ENCODE results near the gene CTDSP1. TPM values are rescaled to one million over a fixed set of nuclear protein-coding genes. Genes with fewer than 3 reads are reported as not detected.
A peak's percentile ranks its signal among the peaks of the same experiment; 100 is the strongest.

Gene CTDSP1
- polyA plus RNA-seq, 4 donors, result 94.3 to 181 (median 127) TPM

- H3K4me3 ChIP-seq (ENCODE audit: low read depth in 1 of 3, low read length in 3 of 3), result no peak overlapping the region
- no peaks in the 10 kb centered on the region for H3K27me3 ChIP-seq (ENCODE audit: control insufficient read depth in 3 of 3, insufficient read depth in 3 of 3, low read length in 3 of 3)
- no peak overlapping the region for H3K27ac ChIP-seq (ENCODE audit: low read depth in 1 of 3, low read length in 2 of 3)
- H3K9me3 ChIP-seq (ENCODE audit: control insufficient read depth in 2 of 2, insufficient read depth in 1 of 2, low read depth in 1 of 2, low read length in 1 of 2), result peaks cover 2 to 9% of the 10 kb centered on the region in 2 donors
- WGBS, 3 donors, result 79 to 84% (median 81%) methylated on average over 6 of the region's 6 CpGs
- FAIRE-seq (no peak), DNase-seq (no peak)
- H3K36me3 ChIP-seq (ENCODE audit: control insufficient read depth in 3 of 3, insufficient read depth in 2 of 3, low read depth in 1 of 3, low read length in 3 of 3), result no peaks in the 10 kb centered on the region
- H3K4me1 ChIP-seq (ENCODE audit: control insufficient read depth in 3 of 3, insufficient read depth in 2 of 3, low read depth in 1 of 3, low read length in 2 of 3), result peaks cover 0 to 13% (median 0%) of the 10 kb centered on the region in 3 donors
Measured at GRCh38 chr2:218364196-218364595, 35.5 kb upstream of the CTDSP1 start.

GRCh38 chr2:218366621-218367414, 32.9 kb upstream of the CTDSP1 start:
- no peaks in the 10 kb centered on the region for H3K36me3 ChIP-seq (ENCODE audit: control insufficient read depth in 3 of 3, insufficient read depth in 2 of 3, low read depth in 1 of 3, low read length in 3 of 3)
- DNase-seq (no peak), FAIRE-seq (no peak)
- H3K27ac ChIP-seq (ENCODE audit: low read depth in 1 of 3, low read length in 2 of 3), result peak overlapping the region; percentile 86 to 96 (median 95)
- H3K4me1 ChIP-seq (ENCODE audit: control insufficient read depth in 3 of 3, insufficient read depth in 2 of 3, low read depth in 1 of 3, low read length in 2 of 3), result peaks cover 0 to 13% (median 0%) of the 10 kb centered on the region in 3 donors
- WGBS, 3 donors, result 87 to 93% (median 92%) methylated on average over 9 of the region's 9 CpGs
- H3K4me3 ChIP-seq (ENCODE audit: low read depth in 1 of 3, low read length in 3 of 3), result peak overlapping the region in 2 of 3 donors; percentile 67 to 79
- H3K27me3 ChIP-seq (ENCODE audit: control insufficient read depth in 3 of 3, insufficient read depth in 3 of 3, low read length in 3 of 3), result no peaks in the 10 kb centered on the region
- peaks cover 2 to 9% of the 10 kb centered on the region in 2 donors for H3K9me3 ChIP-seq (ENCODE audit: control insufficient read depth in 2 of 2, insufficient read depth in 1 of 2, low read depth in 1 of 2, low read length in 1 of 2)

GRCh38 chr2:218367415-218368149, 32.1 kb upstream of the CTDSP1 start:
- Histone ChIP-seq H3K27ac (ENCODE audit: low read depth in 1 of 3, low read length in 2 of 3) (peak overlapping the region; percentile 86 to 96 (median 95)), H3K4me1 (ENCODE audit: control insufficient read depth in 3 of 3, insufficient read depth in 2 of 3, low read depth in 1 of 3, low read length in 2 of 3) (peaks cover 0 to 13% (median 0%) of the 10 kb centered on the region in 3 donors), H3K27me3 (ENCODE audit: control insufficient read depth in 3 of 3, insufficient read depth in 3 of 3, low read length in 3 of 3) (no peaks in the 10 kb centered on the region), H3K4me3 (ENCODE audit: low read depth in 1 of 3, low read length in 3 of 3) (peak overlapping the region; percentile 47 to 79 (median 67)), H3K36me3 (ENCODE audit: control insufficient read depth in 3 of 3, insufficient read depth in 2 of 3, low read depth in 1 of 3, low read length in 3 of 3) (no peaks in the 10 kb centered on the region), H3K9me3 (ENCODE audit: control insufficient read depth in 2 of 2, insufficient read depth in 1 of 2, low read depth in 1 of 2, low read length in 1 of 2) (peaks cover 2 to 9% of the 10 kb centered on the region in 2 donors)
- FAIRE-seq, result no peak
- WGBS, 3 donors, result 3 to 4% (median 3%) methylated on average over 56 to 60 of the region's 60 CpGs
- DNase-seq, result peak; percentile 85 to 95

GRCh38 chr2:218368150-218368528, 31.5 kb upstream of the CTDSP1 start:
- no peaks in the 10 kb centered on the region for H3K27me3 ChIP-seq (ENCODE audit: control insufficient read depth in 3 of 3, insufficient read depth in 3 of 3, low read length in 3 of 3)
- 48 to 56% (median 55%) methylated on average over 21 of the region's 21 CpGs for WGBS, 3 donors
- H3K4me3 ChIP-seq (ENCODE audit: low read depth in 1 of 3, low read length in 3 of 3), result peak overlapping the region; percentile 47 to 79 (median 67)
- H3K36me3 ChIP-seq (ENCODE audit: control insufficient read depth in 3 of 3, insufficient read depth in 2 of 3, low read depth in 1 of 3, low read length in 3 of 3), result no peaks in the 10 kb centered on the region
- peaks cover 2 to 9% of the 10 kb centered on the region in 2 donors for H3K9me3 ChIP-seq (ENCODE audit: control insufficient read depth in 2 of 2, insufficient read depth in 1 of 2, low read depth in 1 of 2, low read length in 1 of 2)
- peaks cover 0 to 13% (median 0%) of the 10 kb centered on the region in 3 donors for H3K4me1 ChIP-seq (ENCODE audit: control insufficient read depth in 3 of 3, insufficient read depth in 2 of 3, low read depth in 1 of 3, low read length in 2 of 3)
- peak overlapping the region; percentile 86 to 96 (median 95) for H3K27ac ChIP-seq (ENCODE audit: low read depth in 1 of 3, low read length in 2 of 3)
- DNase-seq, result no peak
- no peak for FAIRE-seq

- no peak for FAIRE-seq
- Histone ChIP-seq H3K9me3 (ENCODE audit: control insufficient read depth in 2 of 2, insufficient read depth in 1 of 2, low read depth in 1 of 2, low read length in 1 of 2) (peaks cover 2 to 9% of the 10 kb centered on the region in 2 donors), H3K36me3 (ENCODE audit: control insufficient read depth in 3 of 3, insufficient read depth in 2 of 3, low read depth in 1 of 3, low read length in 3 of 3) (no peaks in the 10 kb centered on the region), H3K27ac (ENCODE audit: low read depth in 1 of 3, low read length in 2 of 3) (peak overlapping the region in 1 of 3 donors; percentile 68), H3K4me3 (ENCODE audit: low read depth in 1 of 3, low read length in 3 of 3) (peak overlapping the region in 1 of 3 donors; percentile 4), H3K27me3 (ENCODE audit: control insufficient read depth in 3 of 3, insufficient read depth in 3 of 3, low read length in 3 of 3) (no peaks in the 10 kb centered on the region), H3K4me1 (ENCODE audit: control insufficient read depth in 3 of 3, insufficient read depth in 2 of 3, low read depth in 1 of 3, low read length in 2 of 3) (peaks cover 0 to 13% (median 0%) of the 10 kb centered on the region in 3 donors)
- no peak for DNase-seq
- WGBS, 3 donors, result 47 to 62% (median 51%) methylated on average over 27 of the region's 27 CpGs
Measured at GRCh38 chr2:218368621-218369153, 31.0 kb upstream of the CTDSP1 start.

- Histone ChIP-seq H3K4me3 (ENCODE audit: low read depth in 1 of 3, low read length in 3 of 3) (no peak overlapping the region), H3K27me3 (ENCODE audit: control insufficient read depth in 3 of 3, insufficient read depth in 3 of 3, low read length in 3 of 3) (no peaks in the 10 kb centered on the region), H3K9me3 (ENCODE audit: control insufficient read depth in 2 of 2, insufficient read depth in 1 of 2, low read depth in 1 of 2, low read length in 1 of 2) (peaks cover 2 to 9% of the 10 kb centered on the region in 2 donors), H3K27ac (ENCODE audit: low read depth in 1 of 3, low read length in 2 of 3) (peak overlapping the region in 1 of 3 donors; percentile 45), H3K4me1 (ENCODE audit: control insufficient read depth in 3 of 3, insufficient read depth in 2 of 3, low read depth in 1 of 3, low read length in 2 of 3) (peaks cover 0 to 13% (median 0%) of the 10 kb centered on the region in 3 donors), H3K36me3 (ENCODE audit: control insufficient read depth in 3 of 3, insufficient read depth in 2 of 3, low read depth in 1 of 3, low read length in 3 of 3) (no peaks in the 10 kb centered on the region)
- FAIRE-seq, result no peak
- WGBS, 3 donors, result 37 to 41% (median 41%) methylated on average over 2 of the region's 2 CpGs
- no peak for DNase-seq
Measured at GRCh38 chr2:218369330-218369729, 30.3 kb upstream of the CTDSP1 start.

GRCh38 chr2:218370410-218371063, 29.1 kb upstream of the CTDSP1 start:
- Histone ChIP-seq H3K27ac (ENCODE audit: low read depth in 1 of 3, low read length in 2 of 3) (peak overlapping the region in 1 of 3 donors; percentile 87), H3K4me1 (ENCODE audit: control insufficient read depth in 3 of 3, insufficient read depth in 2 of 3, low read depth in 1 of 3, low read length in 2 of 3) (peaks cover 0 to 13% (median 0%) of the 10 kb centered on the region in 3 donors), H3K4me3 (ENCODE audit: low read depth in 1 of 3, low read length in 3 of 3) (no peak overlapping the region), H3K9me3 (ENCODE audit: control insufficient read depth in 2 of 2, insufficient read depth in 1 of 2, low read depth in 1 of 2, low read length in 1 of 2) (peaks cover 2 to 9% of the 10 kb centered on the region in 2 donors), H3K36me3 (ENCODE audit: control insufficient read depth in 3 of 3, insufficient read depth in 2 of 3, low read depth in 1 of 3, low read length in 3 of 3) (no peaks in the 10 kb centered on the region), H3K27me3 (ENCODE audit: control insufficient read depth in 3 of 3, insufficient read depth in 3 of 3, low read length in 3 of 3) (no peaks in the 10 kb centered on the region)
- DNase-seq (no peak), FAIRE-seq (no peak)
- WGBS, 3 donors, result 73 to 88% (median 83%) methylated on average over 11 of the region's 11 CpGs

GRCh38 chr2:218371983-218372350, 27.7 kb upstream of the CTDSP1 start:
- Histone ChIP-seq H3K27ac (ENCODE audit: low read depth in 1 of 3, low read length in 2 of 3) (no peak overlapping the region), H3K4me1 (ENCODE audit: control insufficient read depth in 3 of 3, insufficient read depth in 2 of 3, low read depth in 1 of 3, low read length in 2 of 3) (peaks cover 0 to 13% (median 0%) of the 10 kb centered on the region in 3 donors), H3K9me3 (ENCODE audit: control insufficient read depth in 2 of 2, insufficient read depth in 1 of 2, low read depth in 1 of 2, low read length in 1 of 2) (peaks cover 0 to under 1% of the 10 kb centered on the region in 2 donors), H3K36me3 (ENCODE audit: control insufficient read depth in 3 of 3, insufficient read depth in 2 of 3, low read depth in 1 of 3, low read length in 3 of 3) (no peaks in the 10 kb centered on the region), H3K4me3 (ENCODE audit: low read depth in 1 of 3, low read length in 3 of 3) (no peak overlapping the region), H3K27me3 (ENCODE audit: control insufficient read depth in 3 of 3, insufficient read depth in 3 of 3, low read length in 3 of 3) (no peaks in the 10 kb centered on the region)
- DNase-seq (no peak), FAIRE-seq (no peak)

All from small intestine (tissue), 7 donors.